Activated B cell treated with CpG ODN at 0.5 μM for 24 hours (primary cell): ENCODE data around the gene IL17B. TPM values are rescaled to one million over a fixed set of nuclear protein-coding genes. Genes with fewer than 3 reads are reported as not detected.

Experiments used
- ATAC-seq: fragments of 200-7000 bp; cut with Tn5 transposase; one replicate; pipeline ENCODE4 v1.10.0; 2021; ENCODE audit warnings: low read depth, mild to moderate bottlenecking, moderate library complexity
- CTCF ChIA-PET: fragments of 350-600 bp; sonication (Branson Sonifier 250); formaldehyde crosslinking; loops from one replicate; lab custom pipeline; 2021; ENCODE audit warnings: antibody characterized with exemption; lab: Charles Lee
- POLR2A ChIA-PET: fragments of 350-600 bp; sonication (Branson Sonifier 250); formaldehyde crosslinking; loops from one replicate; lab custom pipeline; 2021; ENCODE audit warnings: antibody characterized with exemption; lab: Charles Lee
- DNase-seq: peaks from one replicate; pipeline ENCODE4 v3.0.0; 2022
- H3K27ac Mint-ChIP-seq: one replicate; pipeline ENCODE4 v1.8.0; 2020; ENCODE audit warnings: mixed read lengths
- H3K27me3 Mint-ChIP-seq: one replicate; pipeline ENCODE4 v1.8.0; 2021; ENCODE audit warnings: mixed read lengths
- H3K36me3 Mint-ChIP-seq: one replicate; pipeline ENCODE4 v1.8.0; 2021; ENCODE audit warnings: low read depth, mixed read lengths
- H3K4me1 Mint-ChIP-seq: one replicate; pipeline ENCODE4 v1.8.0; 2021; ENCODE audit warnings: mixed read lengths
- H3K4me3 Mint-ChIP-seq: one replicate; pipeline ENCODE4 v1.8.0; 2020; ENCODE audit warnings: mild to moderate bottlenecking, mixed read lengths
- H3K9me3 Mint-ChIP-seq: one replicate; pipeline ENCODE4 v1.8.0; 2020; ENCODE audit warnings: mixed read lengths
- intact Hi-C: fragments of 100-400 bp; cut with micrococcal nuclease; formaldehyde crosslinking; loops from one replicate; pipeline ENCODE4 v1.15.1; 2024
- total RNA-seq: library from RNA; stranded (reverse); gene quantifications from 2 replicates; pipeline ENCODE4 v1.2.3, GENCODE V29; 2022
- TF ChIP-seq, protein P1 (sequence below): fragments of 200-600 bp; IDR thresholded peaks from one replicate; pipeline ENCODE4 v1.8.0; 2022; ENCODE audit warnings: antibody characterized with exemption, mild to moderate bottlenecking

Gene IL17B
- total RNA-seq, 1 donor from 2014 or later, result not detected

DNA sequence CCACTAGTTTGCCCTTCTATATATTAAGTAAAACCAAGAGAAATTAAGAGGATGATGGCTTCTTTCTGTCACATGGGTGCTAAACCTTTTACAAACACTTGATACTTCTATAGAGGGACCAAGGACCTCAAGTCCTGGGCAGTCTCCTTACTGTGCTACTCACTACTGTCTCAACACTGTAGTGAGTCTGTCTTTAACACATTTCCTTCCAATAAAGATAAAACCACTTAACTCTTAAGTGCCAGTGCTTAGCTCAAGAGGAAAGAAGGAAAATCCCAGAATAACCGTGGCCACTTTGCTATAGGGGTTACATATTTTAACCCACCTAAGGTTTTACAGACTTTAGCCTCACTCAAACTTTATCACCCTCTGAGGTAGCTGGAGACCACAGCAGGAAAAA lies 38.2 kb downstream of the IL17B start:
- Mint-ChIP-seq H3K9me3 (peaks cover 2% of the 10 kb centered on the region), H3K4me1 (peaks cover 18% of the 10 kb centered on the region), H3K27me3 (no peaks in the 10 kb centered on the region), H3K36me3 (peaks cover 9% of the 10 kb centered on the region), H3K4me3 (no peak overlapping the region), H3K27ac (no peak overlapping the region)
- POLR2A ChIA-PET, result interaction anchor here (1.2 kb wide), 1 partner anchor 17 kb away, joined by 4 read pairs; the partner anchor contains the start of gene PCYOX1L
- DNase-seq (no peak), ATAC-seq (no peak)
- TF ChIP-seq, protein P1, sequence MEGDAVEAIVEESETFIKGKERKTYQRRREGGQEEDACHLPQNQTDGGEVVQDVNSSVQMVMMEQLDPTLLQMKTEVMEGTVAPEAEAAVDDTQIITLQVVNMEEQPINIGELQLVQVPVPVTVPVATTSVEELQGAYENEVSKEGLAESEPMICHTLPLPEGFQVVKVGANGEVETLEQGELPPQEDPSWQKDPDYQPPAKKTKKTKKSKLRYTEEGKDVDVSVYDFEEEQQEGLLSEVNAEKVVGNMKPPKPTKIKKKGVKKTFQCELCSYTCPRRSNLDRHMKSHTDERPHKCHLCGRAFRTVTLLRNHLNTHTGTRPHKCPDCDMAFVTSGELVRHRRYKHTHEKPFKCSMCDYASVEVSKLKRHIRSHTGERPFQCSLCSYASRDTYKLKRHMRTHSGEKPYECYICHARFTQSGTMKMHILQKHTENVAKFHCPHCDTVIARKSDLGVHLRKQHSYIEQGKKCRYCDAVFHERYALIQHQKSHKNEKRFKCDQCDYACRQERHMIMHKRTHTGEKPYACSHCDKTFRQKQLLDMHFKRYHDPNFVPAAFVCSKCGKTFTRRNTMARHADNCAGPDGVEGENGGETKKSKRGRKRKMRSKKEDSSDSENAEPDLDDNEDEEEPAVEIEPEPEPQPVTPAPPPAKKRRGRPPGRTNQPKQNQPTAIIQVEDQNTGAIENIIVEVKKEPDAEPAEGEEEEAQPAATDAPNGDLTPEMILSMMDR, result no peak
- CTCF ChIA-PET, result no interaction called here
- intact Hi-C loops, result loop anchor here (10.0 kb wide), 1 partner anchor 506 kb away; no protein-coding TSS in a partner anchor

DNA sequence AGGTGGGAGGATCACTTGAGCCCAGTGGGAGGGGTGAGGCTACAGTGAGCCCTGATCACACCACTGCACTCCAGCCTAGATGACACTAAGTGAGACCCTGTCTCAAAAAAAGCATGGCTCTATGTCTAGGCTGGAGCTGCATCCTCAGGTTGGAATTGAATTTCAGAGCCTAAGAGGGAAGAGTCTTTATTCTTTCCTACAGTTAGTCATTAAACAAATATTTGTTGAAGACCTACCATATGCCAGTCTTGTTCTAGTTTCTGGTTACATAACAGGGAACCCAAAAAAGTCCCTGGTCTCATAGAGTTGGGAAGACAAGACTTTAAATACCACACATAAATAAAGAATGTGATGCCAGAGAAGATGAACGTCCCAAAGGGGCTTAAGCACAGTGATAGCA lies 40.7 kb downstream of the IL17B start:
- intact Hi-C loops, result no loop called here
- ATAC-seq (no peak), DNase-seq (no peak)
- H3K9me3 Mint-ChIP-seq, result no peaks in the 10 kb centered on the region
- H3K27ac Mint-ChIP-seq, result no peak overlapping the region
- H3K27me3 Mint-ChIP-seq, result no peaks in the 10 kb centered on the region
- no peak overlapping the region for H3K4me3 Mint-ChIP-seq
- H3K36me3 Mint-ChIP-seq, result no peaks in the 10 kb centered on the region
- CTCF ChIA-PET, result no interaction called here
- POLR2A ChIA-PET, result no interaction called here
- TF ChIP-seq, protein P1, result no peak
- H3K4me1 Mint-ChIP-seq, result no peaks in the 10 kb centered on the region

DNA sequence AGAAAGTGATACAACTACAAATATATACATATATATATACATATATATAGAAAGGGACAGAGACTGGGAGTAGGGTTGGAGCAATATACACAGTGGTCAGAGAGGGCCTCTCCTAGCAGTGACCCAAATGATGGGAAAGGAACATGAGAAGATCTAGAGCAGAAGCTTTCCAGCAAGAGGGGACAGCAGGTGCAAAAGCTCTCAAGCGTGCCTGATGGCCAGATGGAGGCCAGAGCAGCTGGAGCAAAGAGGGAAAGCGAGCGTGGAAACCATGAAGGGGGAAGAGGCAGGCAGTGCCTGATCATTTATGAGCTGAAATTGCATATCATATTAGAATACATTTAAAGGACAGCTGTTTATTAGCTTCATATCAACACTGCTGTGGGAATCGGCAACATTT lies 41.4 kb downstream of the IL17B start:
- no peak overlapping the region for H3K27ac Mint-ChIP-seq
- CTCF ChIA-PET, result no interaction called here
- DNase-seq (no peak), ATAC-seq (no peak)
- no peaks in the 10 kb centered on the region for H3K27me3 Mint-ChIP-seq
- H3K9me3 Mint-ChIP-seq, result no peaks in the 10 kb centered on the region
- no peaks in the 10 kb centered on the region for H3K36me3 Mint-ChIP-seq
- POLR2A ChIA-PET, result no interaction called here
- intact Hi-C loops, result no loop called here
- TF ChIP-seq, protein P1, result no peak
- H3K4me1 Mint-ChIP-seq, result no peaks in the 10 kb centered on the region
- H3K4me3 Mint-ChIP-seq, result no peak overlapping the region

DNA sequence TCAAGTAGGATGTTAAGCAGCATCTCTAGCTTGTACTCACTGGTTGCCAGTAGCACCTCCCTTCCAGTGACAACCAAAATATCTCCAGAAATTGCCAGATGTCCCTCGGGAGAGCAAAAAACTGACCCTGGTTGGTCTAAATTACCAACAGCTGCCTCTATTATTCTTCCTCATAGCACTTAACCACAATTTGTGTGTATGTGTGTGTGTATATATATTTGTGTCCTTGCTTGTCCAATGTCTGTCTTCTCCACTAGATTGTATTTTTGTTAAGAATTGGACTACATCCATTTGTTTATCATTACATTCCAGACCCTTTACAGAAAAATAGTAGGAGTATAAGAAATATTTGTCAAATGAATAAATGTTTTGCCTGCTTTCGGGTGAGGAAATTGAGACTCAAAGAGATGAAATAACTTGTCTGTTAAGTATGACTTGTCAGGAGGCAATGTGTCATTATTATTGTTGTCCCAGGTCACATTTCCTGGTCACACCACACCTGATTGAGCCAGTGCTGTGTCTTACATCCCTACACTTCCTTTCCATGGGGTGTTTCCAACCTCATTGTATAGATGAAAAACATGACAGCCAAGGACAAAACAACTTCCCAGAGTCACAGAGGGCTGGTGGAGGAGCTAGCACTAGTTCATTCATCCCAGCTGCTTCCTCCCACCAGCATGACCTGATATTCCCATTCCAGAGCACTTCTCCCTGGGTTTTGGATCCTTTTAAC lies 45.2 kb downstream of the IL17B start:
- DNase-seq, result no peak
- ATAC-seq, result no peak
- H3K4me3 Mint-ChIP-seq, result no peak overlapping the region
- H3K4me1 Mint-ChIP-seq, result no peaks in the 10 kb centered on the region
- TF ChIP-seq, protein P1, result no peak
- H3K36me3 Mint-ChIP-seq, result no peaks in the 10 kb centered on the region
- H3K9me3 Mint-ChIP-seq, result no peaks in the 10 kb centered on the region
- no peaks in the 10 kb centered on the region for H3K27me3 Mint-ChIP-seq
- CTCF ChIA-PET, result interaction anchor here (2.0 kb wide), 1 partner anchor 14 kb away, joined by 5 read pairs; no protein-coding TSS in a partner anchor
- H3K27ac Mint-ChIP-seq, result no peak overlapping the region
- intact Hi-C loops, result no loop called here
- POLR2A ChIA-PET, result no interaction called here

DNA sequence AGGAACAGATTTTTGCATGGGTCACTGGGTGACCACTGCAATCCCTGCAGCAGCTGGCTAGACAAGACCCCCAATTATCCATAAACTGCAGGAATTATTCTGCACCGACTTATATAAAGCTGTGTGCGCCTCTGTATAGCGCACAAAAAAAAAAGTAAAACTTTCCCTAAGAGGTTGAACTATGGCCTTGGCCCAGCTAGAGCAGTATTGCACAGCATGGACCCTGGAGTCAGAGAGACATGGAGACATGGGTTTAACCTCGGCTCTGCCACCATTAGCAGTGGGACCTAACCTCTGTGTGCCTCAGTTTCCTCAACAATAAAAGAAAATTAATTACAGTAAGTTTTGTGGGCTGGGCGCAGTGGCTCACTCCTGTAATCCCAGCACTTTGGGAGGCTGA lies 50.9 kb downstream of the IL17B start:
- TF ChIP-seq, protein P1, result no peak
- ATAC-seq (no peak), DNase-seq (no peak)
- Mint-ChIP-seq H3K4me3 (no peak overlapping the region), H3K9me3 (no peaks in the 10 kb centered on the region), H3K27ac (no peak overlapping the region), H3K36me3 (no peaks in the 10 kb centered on the region), H3K4me1 (no peaks in the 10 kb centered on the region), H3K27me3 (no peaks in the 10 kb centered on the region)
- ChIA-PET POLR2A (no interaction called here), CTCF (no interaction called here)
- intact Hi-C loops, result no loop called here
